ENCODE data around the gene UNC80.

Gene UNC80

GRCh38 chr2:210034087-210034683 is 262.6 kb downstream of the UNC80 start:
- no peak for DNase-seq

GRCh38 chr2:210035679-210036078 is 264.0 kb downstream of the UNC80 start:
- DNase-seq: no peak

- no peak for DNase-seq
Observed at GRCh38 chr2:210038078-210038477, 266.4 kb downstream of the UNC80 start.

- no peak for DNase-seq
Observed at GRCh38 chr2:210046851-210047500, 275.3 kb downstream of the UNC80 start.
